ENCODE data around the gene PPP1R1B.

DNA sequence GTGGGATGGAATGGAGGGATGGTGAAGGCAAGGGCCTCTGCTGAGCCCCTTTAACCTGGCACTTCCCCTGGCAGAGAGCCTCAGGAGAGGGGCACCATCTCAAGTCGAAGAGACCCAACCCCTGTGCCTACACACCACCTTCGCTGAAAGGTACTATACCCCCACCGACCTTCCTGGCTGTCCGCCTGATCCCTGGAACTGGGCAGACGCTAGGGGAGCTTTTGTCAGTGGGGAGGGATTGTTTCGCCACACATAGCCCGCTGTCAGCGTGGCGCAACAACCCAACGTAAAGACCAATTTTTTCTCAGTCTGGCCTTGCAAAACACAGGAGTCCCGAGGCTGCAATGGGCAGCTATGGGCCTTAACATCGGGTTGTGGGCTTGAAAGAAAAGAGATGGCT lies 3.1 kb downstream of the PPP1R1B start:
- TF ChIP-seq, protein P1, sequence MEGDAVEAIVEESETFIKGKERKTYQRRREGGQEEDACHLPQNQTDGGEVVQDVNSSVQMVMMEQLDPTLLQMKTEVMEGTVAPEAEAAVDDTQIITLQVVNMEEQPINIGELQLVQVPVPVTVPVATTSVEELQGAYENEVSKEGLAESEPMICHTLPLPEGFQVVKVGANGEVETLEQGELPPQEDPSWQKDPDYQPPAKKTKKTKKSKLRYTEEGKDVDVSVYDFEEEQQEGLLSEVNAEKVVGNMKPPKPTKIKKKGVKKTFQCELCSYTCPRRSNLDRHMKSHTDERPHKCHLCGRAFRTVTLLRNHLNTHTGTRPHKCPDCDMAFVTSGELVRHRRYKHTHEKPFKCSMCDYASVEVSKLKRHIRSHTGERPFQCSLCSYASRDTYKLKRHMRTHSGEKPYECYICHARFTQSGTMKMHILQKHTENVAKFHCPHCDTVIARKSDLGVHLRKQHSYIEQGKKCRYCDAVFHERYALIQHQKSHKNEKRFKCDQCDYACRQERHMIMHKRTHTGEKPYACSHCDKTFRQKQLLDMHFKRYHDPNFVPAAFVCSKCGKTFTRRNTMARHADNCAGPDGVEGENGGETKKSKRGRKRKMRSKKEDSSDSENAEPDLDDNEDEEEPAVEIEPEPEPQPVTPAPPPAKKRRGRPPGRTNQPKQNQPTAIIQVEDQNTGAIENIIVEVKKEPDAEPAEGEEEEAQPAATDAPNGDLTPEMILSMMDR (conservative IDR thresholded peaks at IDR 0.05) = no peak
- TF ChIP-seq EZH2 (IDR thresholded peaks at IDR 0.05; ENCODE audit: low read depth) = no peak

Data from PC-9 (cell line).